ENCODE results near the gene SLC23A2. TPM values are rescaled to one million over a fixed set of nuclear protein-coding genes. Genes with fewer than 3 reads are reported as not detected.

The SLC23A2 gene
- polyA plus RNA-seq, 1 of the 3 experiments (the other 2 are of a cell fraction) = 14.0 TPM

DNA sequence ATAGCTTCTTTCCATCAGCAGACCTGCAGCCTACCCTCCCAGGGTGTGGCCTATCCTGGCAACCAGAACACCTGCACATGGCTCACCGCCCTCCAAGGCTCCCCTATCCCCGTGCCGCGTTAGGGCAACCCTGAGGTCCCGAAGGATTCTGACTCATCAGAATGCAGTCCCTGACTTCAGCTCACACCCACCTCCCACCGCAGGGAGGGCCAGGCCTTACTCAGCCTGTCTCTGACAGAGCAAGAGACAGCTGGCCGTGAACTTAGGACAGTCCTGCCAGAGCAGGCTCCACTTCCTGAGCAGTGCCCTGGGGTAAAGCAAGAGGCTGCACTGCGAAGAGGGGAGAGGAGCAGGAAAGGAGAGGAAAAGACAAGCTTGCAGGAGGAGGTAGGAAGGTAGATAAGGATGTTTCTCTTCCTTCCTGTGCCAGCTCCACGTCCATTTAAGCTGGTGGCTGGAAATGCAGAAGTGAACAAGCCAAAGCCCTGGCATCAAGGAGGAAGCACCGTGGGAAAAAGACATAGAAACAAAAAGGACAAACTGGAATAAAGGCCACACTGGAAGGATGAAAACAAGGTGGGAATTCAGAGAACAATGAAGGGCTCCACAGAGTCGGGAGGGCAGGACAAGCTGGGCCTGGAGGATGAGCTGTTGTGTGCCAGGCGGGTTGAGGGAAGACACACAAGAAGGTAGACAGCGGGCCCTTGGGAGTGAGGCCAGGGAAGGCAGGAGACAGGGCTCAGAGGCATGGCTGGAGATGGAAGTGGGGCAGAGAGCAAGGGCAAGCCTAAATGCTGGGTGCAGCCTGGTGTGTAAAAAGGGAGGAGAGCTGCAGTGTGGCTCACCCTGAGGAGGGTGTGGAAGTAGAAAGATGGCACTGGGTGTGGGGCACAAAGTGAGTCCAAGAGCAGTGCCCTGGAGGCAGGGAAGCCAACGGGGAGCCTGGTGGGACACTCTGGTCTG is 102.7 kb downstream of the SLC23A2 start:
- whole genome bisulfite sequencing (ENCODE audit: low lambda C conversion rate) = 75% methylated on average over 14 of the region's 14 CpGs
- Histone ChIP-seq H3K36me3 (replicated peaks in 1 of 2; ENCODE audit: control insufficient read depth in 1 of 2, insufficient read depth in 2 of 2, low read length in 1 of 2) (no peaks in the 10 kb centered on the region), H3K9me3 (no peaks in the 10 kb centered on the region), H3K4me3 (ENCODE audit: low read depth in 2 of 2, low read length in 1 of 2) (no peak overlapping the region), H3K27me3 (ENCODE audit: insufficient read depth) (no peaks in the 10 kb centered on the region), H3K79me2 (ENCODE audit: insufficient read depth) (no peaks in the 10 kb centered on the region), H3K4me2 (no peak overlapping the region), H3K4me1 (ENCODE audit: control insufficient read depth in 1 of 2, insufficient read depth in 2 of 2, low read depth in 1 of 2, low read length in 1 of 2) (peaks cover 0 to 10% of the 10 kb centered on the region in 2 experiments; a peak in 1 of 4 replicates), H3K27ac (ENCODE audit: low read depth in 2 of 2, low read length in 1 of 2) (no peak overlapping the region; a peak in 1 of 4 replicates), H2AFZ (ENCODE audit: low read depth) (no peak overlapping the region), H3F3A (replicated peaks; ENCODE audit: insufficient read depth) (no peaks in the 10 kb centered on the region), H4K20me1 (ENCODE audit: insufficient read depth) (no peaks in the 10 kb centered on the region), H3K9me2 (no peaks in the 10 kb centered on the region), H3K9ac (no peak overlapping the region)
- CTCF ChIA-PET = interaction anchor here (0.9 to 1.0 kb wide), 2 partner anchors 18 to 202 kb away, joined by 3 to 4 read pairs; no protein-coding TSS in a partner anchor
- POLR2A ChIA-PET = no interaction called here
- no peak for TF ChIP-seq TEAD4 (IDR thresholded peaks at IDR 0.05; ENCODE audit: borderline replicate concordance, insufficient read depth)
- TF ChIP-seq TAF1 (IDR thresholded peaks at IDR 0.05; ENCODE audit: borderline replicate concordance, low read depth, low read length) = no peak
- no peak for TF ChIP-seq RXRA (IDR thresholded peaks at IDR 0.05; ENCODE audit: borderline replicate concordance, low read depth)
- no peak for TF ChIP-seq RFX5 (IDR thresholded peaks at IDR 0.05; ENCODE audit: low read length)
- no peak for TF ChIP-seq MXI1 (IDR thresholded peaks at IDR 0.05; ENCODE audit: low read depth, low read length)
- TF ChIP-seq, protein P1, sequence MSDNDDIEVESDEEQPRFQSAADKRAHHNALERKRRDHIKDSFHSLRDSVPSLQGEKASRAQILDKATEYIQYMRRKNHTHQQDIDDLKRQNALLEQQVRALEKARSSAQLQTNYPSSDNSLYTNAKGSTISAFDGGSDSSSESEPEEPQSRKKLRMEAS (IDR thresholded peaks at IDR 0.05; ENCODE audit: low read depth) = no peak
- TF ChIP-seq, protein P2, sequence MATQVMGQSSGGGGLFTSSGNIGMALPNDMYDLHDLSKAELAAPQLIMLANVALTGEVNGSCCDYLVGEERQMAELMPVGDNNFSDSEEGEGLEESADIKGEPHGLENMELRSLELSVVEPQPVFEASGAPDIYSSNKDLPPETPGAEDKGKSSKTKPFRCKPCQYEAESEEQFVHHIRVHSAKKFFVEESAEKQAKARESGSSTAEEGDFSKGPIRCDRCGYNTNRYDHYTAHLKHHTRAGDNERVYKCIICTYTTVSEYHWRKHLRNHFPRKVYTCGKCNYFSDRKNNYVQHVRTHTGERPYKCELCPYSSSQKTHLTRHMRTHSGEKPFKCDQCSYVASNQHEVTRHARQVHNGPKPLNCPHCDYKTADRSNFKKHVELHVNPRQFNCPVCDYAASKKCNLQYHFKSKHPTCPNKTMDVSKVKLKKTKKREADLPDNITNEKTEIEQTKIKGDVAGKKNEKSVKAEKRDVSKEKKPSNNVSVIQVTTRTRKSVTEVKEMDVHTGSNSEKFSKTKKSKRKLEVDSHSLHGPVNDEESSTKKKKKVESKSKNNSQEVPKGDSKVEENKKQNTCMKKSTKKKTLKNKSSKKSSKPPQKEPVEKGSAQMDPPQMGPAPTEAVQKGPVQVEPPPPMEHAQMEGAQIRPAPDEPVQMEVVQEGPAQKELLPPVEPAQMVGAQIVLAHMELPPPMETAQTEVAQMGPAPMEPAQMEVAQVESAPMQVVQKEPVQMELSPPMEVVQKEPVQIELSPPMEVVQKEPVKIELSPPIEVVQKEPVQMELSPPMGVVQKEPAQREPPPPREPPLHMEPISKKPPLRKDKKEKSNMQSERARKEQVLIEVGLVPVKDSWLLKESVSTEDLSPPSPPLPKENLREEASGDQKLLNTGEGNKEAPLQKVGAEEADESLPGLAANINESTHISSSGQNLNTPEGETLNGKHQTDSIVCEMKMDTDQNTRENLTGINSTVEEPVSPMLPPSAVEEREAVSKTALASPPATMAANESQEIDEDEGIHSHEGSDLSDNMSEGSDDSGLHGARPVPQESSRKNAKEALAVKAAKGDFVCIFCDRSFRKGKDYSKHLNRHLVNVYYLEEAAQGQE (IDR thresholded peaks at IDR 0.05; ENCODE audit: low read depth, low read length) = no peak
- TF ChIP-seq, protein P3, sequence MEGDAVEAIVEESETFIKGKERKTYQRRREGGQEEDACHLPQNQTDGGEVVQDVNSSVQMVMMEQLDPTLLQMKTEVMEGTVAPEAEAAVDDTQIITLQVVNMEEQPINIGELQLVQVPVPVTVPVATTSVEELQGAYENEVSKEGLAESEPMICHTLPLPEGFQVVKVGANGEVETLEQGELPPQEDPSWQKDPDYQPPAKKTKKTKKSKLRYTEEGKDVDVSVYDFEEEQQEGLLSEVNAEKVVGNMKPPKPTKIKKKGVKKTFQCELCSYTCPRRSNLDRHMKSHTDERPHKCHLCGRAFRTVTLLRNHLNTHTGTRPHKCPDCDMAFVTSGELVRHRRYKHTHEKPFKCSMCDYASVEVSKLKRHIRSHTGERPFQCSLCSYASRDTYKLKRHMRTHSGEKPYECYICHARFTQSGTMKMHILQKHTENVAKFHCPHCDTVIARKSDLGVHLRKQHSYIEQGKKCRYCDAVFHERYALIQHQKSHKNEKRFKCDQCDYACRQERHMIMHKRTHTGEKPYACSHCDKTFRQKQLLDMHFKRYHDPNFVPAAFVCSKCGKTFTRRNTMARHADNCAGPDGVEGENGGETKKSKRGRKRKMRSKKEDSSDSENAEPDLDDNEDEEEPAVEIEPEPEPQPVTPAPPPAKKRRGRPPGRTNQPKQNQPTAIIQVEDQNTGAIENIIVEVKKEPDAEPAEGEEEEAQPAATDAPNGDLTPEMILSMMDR (IDR thresholded peaks at IDR 0.05) = no peak
- TF ChIP-seq, protein P4, sequence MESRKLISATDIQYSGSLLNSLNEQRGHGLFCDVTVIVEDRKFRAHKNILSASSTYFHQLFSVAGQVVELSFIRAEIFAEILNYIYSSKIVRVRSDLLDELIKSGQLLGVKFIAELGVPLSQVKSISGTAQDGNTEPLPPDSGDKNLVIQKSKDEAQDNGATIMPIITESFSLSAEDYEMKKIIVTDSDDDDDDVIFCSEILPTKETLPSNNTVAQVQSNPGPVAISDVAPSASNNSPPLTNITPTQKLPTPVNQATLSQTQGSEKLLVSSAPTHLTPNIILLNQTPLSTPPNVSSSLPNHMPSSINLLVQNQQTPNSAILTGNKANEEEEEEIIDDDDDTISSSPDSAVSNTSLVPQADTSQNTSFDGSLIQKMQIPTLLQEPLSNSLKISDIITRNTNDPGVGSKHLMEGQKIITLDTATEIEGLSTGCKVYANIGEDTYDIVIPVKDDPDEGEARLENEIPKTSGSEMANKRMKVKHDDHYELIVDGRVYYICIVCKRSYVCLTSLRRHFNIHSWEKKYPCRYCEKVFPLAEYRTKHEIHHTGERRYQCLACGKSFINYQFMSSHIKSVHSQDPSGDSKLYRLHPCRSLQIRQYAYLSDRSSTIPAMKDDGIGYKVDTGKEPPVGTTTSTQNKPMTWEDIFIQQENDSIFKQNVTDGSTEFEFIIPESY (IDR thresholded peaks at IDR 0.05; ENCODE audit: borderline replicate concordance, low read depth) = no peak
- no peak for TF ChIP-seq FOXM1 (IDR thresholded peaks at IDR 0.05; ENCODE audit: low read depth)
- no peak for TF ChIP-seq FOSL2 (IDR thresholded peaks at IDR 0.05; ENCODE audit: borderline replicate concordance, low read depth)
- TF ChIP-seq, protein P5, sequence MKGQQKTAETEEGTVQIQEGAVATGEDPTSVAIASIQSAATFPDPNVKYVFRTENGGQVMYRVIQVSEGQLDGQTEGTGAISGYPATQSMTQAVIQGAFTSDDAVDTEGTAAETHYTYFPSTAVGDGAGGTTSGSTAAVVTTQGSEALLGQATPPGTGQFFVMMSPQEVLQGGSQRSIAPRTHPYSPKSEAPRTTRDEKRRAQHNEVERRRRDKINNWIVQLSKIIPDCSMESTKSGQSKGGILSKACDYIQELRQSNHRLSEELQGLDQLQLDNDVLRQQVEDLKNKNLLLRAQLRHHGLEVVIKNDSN (IDR thresholded peaks at IDR 0.05; ENCODE audit: borderline replicate concordance, low read depth) = no peak
- no peak for TF ChIP-seq JUND (IDR thresholded peaks at IDR 0.05)
- TF ChIP-seq RAD21 (IDR thresholded peaks at IDR 0.05; ENCODE audit: low read length) = no peak
- no peak for TF ChIP-seq NFIC (IDR thresholded peaks at IDR 0.05; ENCODE audit: borderline replicate concordance)
- TF ChIP-seq, protein P6, sequence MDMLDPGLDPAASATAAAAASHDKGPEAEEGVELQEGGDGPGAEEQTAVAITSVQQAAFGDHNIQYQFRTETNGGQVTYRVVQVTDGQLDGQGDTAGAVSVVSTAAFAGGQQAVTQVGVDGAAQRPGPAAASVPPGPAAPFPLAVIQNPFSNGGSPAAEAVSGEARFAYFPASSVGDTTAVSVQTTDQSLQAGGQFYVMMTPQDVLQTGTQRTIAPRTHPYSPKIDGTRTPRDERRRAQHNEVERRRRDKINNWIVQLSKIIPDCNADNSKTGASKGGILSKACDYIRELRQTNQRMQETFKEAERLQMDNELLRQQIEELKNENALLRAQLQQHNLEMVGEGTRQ (IDR thresholded peaks at IDR 0.05; ENCODE audit: borderline replicate concordance, low read depth, low read length) = no peak
- TF ChIP-seq TCF12 (IDR thresholded peaks at IDR 0.05) = no peak
- TF ChIP-seq NRF1 (IDR thresholded peaks at IDR 0.05; ENCODE audit: low read depth, low read length) = no peak
- DNase-seq = no peak
